Effector CD8-positive, alpha-beta T cell (primary cell): ENCODE results near the gene MT1F.
"Not testable (repeated sequence)": the region's sequence is repeated elsewhere in the genome, so short reads cannot be mapped to it uniquely, and the experiment has no call there.

ENCODE experiments used
- DNase-seq: peaks from one replicate; lab custom pipeline; 2025; lab: John Stamatoyannopoulos, UW

MT1F gene

GRCh38 chr16:56645311-56645710 lies 12.4 kb upstream of the MT1F start:
- DNase-seq: no peak

GRCh38 chr16:56645838-56646237 lies 11.9 kb upstream of the MT1F start:
- DNase-seq: no peak

- no peak for DNase-seq
These were observed 9.9 kb upstream of the MT1F start for GRCh38 chr16:56647641-56648431.

GRCh38 chr16:56649271-56649670 lies 8.5 kb upstream of the MT1F start:
- no peak for DNase-seq

GRCh38 chr16:56649820-56650219 lies 7.9 kb upstream of the MT1F start:
- no peak for DNase-seq

- no peak for DNase-seq
These were observed 6.2 kb upstream of the MT1F start, which contains the start of gene MT1B for GRCh38 chr16:56651586-56651985. TSS of gene MT1B (plus strand) at chr16:56651886. CDS start at chr16:56651954, 68 bp downstream.

- no peak for DNase-seq
These were observed 5.2 kb upstream of the MT1F start for GRCh38 chr16:56652600-56652999.

GRCh38 chr16:56653218-56653617 lies 4.5 kb upstream of the MT1F start:
- DNase-seq: no peak

GRCh38 chr16:56658327-56658875 lies 642 bp downstream of the MT1F start:
- DNase-seq: no peak

GRCh38 chr16:56662357-56663354 lies 4.9 kb downstream of the MT1F start:
- no peak for DNase-seq

- no peak for DNase-seq
These were observed 6.7 kb downstream of the MT1F start for GRCh38 chr16:56664506-56664905.

GRCh38 chr16:56665286-56666261 lies 7.8 kb downstream of the MT1F start:
- DNase-seq: not testable (repeated sequence)

- DNase-seq: no peak
These were observed 10.1 kb downstream of the MT1F start, which contains the start of gene MT1G for GRCh38 chr16:56667581-56668571. TSS of gene MT1G (minus strand) at chr16:56668065. CDS start at chr16:56667993, 72 bp downstream.

- DNase-seq: no peak
These were observed 11.5 kb downstream of the MT1F start, which contains the start of gene MT1H for GRCh38 chr16:56669005-56669839. TSS of gene MT1H (plus strand) at chr16:56669814. CDS start at chr16:56669885, 71 bp downstream.

GRCh38 chr16:56669840-56670619 lies 12.3 kb downstream of the MT1F start:
- DNase-seq: no peak

- no peak for DNase-seq
These were observed 12.8 kb downstream of the MT1F start for GRCh38 chr16:56670620-56670934.

- DNase-seq: not testable (repeated sequence)
These were observed 13.9 kb downstream of the MT1F start for GRCh38 chr16:56671691-56672090.

- not testable (repeated sequence) for DNase-seq
These were observed 14.4 kb downstream of the MT1F start for GRCh38 chr16:56672171-56672570.
